Measurements from ENCODE around the gene PPP1CC.

The PPP1CC gene

DNA sequence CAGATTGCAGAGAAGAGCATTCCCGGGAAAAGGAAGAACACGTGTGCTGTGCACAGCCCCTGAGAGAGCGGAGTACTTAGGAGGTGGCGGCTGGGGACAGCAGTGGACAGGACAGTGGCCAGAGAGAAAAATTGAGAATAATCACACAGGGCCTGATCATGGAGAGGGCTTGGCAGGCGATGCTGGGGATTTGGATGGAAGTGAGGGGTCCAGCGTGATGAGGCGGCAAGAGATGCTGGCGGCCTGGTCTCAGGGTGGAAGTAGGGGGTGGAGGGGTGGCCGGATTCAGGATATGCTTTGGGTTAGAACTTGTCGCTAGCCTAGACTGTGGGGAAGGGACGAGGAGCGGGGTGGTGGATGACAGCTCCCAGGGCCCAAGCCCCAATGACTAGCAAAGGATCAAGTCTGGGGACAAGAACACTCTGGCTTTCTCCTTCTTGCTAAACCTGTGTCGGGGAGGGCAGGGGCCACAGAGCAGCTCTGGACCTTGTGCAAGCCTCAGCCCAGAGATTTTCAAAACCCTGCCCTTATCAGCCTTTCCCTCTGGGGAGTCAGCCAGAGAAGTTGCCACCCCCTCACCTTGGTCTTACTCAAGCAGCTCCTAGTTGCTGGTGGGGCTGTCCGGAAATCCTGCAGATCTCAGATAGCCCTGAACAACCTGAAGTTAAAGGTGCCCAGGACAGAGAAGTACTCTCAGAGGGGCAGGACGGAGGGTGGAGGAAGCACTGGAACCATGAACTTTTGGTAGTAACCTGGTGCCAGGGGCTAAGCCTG lies 55.1 kb downstream of the PPP1CC start:
- no peak for DNase-seq (ENCODE audit: low spot score)

DNA sequence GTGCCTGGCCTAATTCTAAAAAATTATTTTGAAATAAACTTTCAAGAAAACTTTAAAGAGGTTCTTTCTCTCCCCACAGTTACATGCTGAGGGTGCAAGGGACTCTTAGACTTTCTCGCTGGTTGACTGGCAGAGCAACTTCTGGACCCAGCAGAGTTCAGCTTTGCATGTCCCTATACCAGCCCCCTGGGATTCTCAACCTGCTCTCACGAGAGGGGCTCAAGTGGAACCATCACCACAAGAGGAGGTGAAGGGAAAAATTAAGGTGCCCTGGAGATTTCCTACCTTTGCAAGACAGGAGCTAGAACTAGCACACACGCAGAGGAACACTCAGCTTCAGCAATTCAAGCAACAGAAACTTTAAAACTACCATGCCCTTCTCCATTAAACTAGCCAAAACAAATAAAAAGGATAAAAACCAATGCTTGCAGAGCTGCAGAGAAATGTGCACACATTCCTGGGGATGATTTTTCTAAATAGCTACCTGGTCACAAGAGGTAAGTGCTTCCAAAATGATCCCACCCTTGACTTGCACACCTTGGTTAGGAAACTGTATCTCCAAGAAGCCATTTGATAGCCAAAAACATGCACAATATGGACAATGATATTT lies 56.3 kb downstream of the PPP1CC start:
- DNase-seq (ENCODE audit: low spot score): no peak

DNA sequence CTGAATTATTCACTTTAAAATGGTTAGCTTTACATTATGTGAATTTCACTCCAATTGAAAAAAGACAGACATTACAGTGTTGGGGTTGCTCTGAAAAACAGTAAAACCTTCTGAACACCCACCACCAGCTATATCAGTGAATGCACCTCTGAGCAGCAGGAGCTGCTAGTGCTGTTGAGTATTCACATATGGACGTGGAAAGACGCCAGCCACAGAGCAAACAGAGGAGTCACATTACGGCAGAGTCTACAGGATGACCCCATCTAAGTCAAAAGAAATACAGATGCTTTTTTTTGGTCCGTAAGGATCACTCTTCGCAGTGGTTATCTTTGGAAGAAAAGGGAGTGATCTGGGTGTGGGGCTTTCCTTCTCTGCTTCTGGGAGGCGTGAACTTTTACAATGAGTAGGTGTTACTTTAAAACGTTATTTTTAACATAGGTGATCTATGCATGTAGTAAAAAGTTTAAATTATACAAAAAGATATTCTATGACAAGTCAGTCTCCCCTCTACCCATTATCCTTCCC lies 58.3 kb downstream of the PPP1CC start:
- DNase-seq (ENCODE audit: low spot score): no peak

DNA sequence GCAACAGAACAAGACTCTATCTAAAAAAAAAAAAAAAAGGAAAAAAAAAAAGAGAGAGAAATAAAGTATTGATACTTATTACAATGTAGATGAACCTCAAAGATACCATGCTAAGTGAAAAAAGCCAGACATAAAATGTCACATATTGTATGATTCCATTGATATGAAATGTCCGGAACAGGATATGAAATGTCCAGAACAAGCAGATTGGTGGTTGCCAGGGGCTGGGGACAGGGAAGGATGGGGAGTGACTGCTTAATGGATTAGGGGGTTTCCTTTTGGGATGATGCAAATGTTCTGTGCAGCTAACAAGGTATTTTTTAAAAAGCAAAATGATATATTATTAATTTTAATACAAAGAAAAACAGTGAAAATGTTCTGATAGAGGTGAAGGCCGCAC lies 58.8 kb downstream of the PPP1CC start:
- DNase-seq (ENCODE audit: low spot score): no peak

DNA sequence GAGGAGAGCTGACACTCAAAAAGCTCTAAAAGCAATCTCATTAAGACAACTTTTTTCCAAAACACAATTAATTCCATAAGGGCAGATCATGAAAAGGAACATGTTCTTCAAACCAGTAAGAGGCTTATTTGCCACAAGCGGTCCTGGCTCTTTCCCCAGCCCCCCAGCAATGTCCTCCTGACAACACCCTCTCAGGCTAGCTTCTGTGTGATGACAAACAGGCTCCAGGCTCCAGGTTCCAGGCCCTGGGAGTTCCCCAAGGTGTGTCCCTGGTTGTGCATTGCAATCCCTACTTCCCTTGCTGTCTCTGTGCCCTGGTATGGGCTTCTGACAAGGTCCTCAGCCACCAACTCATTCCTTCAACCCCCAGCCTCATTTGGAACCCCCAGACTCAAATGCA lies 62.7 kb downstream of the PPP1CC start:
- no peak for DNase-seq (ENCODE audit: low spot score)

DNA sequence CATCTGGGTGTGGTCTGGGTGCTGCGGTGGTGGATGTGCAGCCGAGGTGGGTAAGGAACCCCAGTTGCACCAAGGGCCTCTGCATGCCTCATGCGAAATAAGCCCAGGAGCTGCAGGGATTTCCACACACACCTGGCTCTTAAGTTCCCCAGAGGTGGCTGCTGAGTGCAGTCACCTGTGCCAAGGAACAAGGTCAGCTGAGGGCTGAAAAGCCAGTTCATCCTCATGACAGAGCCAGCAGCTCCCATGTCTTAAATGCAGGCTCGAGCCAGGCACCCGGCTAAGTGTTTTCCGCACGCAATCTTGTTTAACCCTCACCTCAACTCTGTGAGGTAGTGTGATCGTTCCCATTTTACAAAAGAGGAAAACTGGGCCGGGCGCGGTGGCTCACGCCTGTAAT lies 63.5 kb downstream of the PPP1CC start:
- no peak for DNase-seq (ENCODE audit: low spot score)

DNA sequence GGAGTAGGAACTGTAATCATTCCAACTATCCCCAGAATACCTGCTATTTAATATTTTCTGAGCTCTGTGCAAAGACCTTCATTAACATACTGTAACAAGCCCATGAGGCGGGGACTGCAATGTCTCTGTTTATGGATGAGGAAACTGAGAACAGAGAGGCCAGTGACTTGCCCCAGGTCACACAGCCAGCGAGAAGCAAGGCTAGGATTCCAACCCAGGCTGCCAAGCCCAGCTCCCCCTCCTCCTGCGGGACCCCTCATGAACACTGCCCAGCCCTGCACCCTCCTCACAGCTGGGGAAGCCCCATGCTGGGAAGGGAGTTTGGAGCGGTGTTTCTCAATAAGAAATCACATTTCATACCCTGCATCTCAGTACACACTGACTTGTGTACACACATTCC lies 64.7 kb downstream of the PPP1CC start:
- no peak for DNase-seq (ENCODE audit: low spot score)

DNA sequence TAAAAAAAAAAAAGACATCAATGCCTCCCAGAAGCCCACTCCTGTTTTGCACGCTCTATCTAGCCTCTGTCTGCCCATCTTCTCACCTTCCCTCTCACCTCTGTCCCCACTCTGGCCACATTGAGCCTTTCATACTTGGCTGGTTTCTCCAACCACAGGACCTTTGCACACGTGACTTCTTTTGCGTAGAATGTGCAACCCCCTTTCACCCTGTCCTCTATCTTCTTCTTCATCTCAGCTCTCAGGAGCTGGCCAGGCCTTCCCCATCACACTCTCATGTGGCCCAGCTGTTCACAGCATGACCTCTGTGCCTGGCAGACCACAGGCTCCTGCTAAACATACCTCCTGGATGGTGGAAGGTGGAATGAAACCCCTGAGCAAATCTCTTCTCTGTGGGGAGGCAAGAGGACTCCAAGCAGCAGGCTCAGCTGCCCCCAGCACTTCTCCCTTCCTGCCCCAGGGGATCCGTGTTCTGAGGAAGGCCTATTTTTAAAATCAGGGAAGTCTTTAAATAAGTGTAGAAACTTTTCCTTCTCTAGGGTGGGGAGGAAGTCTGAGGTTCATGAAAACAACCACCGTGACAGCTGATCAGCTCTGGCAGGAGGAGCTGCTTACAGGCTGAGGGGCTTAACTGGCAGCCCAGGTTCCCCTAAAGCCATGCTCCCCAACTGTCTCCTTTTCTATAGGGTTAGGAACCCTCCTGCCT lies 65.3 kb downstream of the PPP1CC start:
- no peak for DNase-seq (ENCODE audit: low spot score)

DNA sequence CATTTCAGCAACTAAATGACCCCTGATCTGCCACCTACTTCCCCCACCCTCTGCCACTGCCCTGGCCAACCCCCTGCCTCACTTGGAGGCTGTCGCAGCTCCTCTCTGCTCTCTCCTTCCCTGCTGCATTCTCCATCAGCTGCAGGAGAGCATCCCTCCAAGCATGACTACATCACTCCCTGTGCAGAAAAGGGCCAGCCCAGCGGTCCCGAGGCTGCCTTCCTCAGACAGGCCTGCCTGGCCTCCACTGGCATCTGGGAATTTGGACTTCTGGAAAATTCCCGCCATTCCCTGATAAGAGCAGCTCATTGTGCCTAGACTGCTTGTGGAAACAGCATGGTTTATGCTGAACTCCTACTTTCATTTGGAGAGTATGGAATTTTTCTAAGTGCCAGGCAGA lies 66.5 kb downstream of the PPP1CC start:
- no peak for DNase-seq (ENCODE audit: low spot score)

DNA sequence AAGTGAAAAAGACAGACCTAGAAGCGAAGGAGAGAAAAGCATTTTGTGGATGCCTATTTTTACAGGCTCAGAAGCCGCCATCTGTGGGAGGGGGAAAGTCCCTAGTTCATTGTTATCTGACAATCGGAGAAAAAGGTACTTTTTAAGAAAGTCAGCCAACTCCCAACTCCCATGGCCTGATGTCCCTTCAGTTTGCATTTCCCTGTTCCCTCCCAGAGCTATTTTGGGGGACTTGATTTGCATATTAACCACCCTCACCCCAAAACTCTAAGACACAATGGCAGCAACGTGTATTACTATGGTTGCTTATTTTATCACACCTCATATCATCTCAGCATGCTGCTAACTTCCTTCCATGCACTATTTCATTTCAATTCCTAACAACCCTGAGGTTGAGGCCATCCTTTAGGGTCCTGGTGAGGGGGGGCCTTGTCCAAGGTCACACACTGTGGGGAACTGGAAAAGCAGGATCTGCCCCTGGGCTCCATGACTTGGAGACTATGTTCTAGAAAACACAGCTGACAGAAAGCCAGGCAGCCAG lies 72.5 kb downstream of the PPP1CC start:
- DNase-seq (ENCODE audit: low spot score): no peak

Data from COLO829 (cell line).